SHP77 treated with DMSO at 0.1 percent for 48 hours (cell line): ENCODE data around the gene BMP2.

ENCODE experiments used
- DNase-seq: peaks from one replicate; lab custom pipeline; 2025; lab: John Stamatoyannopoulos, UW

The BMP2 gene

DNA sequence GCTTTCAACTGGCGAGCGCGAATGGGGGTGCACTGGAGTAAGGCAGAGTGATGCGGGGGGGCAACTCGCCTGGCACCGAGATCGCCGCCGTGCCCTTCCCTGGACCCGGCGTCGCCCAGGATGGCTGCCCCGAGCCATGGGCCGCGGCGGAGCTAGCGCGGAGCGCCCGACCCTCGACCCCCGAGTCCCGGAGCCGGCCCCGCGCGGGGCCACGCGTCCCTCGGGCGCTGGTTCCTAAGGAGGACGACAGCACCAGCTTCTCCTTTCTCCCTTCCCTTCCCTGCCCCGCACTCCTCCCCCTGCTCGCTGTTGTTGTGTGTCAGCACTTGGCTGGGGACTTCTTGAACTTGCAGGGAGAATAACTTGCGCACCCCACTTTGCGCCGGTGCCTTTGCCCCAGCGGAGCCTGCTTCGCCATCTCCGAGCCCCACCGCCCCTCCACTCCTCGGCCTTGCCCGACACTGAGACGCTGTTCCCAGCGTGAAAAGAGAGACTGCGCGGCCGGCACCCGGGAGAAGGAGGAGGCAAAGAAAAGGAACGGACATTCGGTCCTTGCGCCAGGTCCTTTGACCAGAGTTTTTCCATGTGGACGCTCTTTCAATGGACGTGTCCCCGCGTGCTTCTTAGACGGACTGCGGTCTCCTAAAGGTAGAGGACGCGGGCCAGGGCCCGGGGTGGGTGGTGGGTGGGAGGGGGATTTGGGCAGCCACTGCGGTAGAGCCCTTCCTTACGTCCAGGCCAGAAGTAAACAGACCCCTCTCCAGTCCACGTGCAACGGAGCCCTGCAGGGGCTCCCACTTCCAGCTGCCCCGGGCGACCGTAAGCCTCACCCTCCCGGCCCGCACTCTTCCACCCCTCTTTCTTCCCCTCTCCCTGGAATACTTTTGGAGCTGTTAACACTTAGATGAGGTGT lies 998 bp downstream of the BMP2 start:
- no peak for DNase-seq

DNA sequence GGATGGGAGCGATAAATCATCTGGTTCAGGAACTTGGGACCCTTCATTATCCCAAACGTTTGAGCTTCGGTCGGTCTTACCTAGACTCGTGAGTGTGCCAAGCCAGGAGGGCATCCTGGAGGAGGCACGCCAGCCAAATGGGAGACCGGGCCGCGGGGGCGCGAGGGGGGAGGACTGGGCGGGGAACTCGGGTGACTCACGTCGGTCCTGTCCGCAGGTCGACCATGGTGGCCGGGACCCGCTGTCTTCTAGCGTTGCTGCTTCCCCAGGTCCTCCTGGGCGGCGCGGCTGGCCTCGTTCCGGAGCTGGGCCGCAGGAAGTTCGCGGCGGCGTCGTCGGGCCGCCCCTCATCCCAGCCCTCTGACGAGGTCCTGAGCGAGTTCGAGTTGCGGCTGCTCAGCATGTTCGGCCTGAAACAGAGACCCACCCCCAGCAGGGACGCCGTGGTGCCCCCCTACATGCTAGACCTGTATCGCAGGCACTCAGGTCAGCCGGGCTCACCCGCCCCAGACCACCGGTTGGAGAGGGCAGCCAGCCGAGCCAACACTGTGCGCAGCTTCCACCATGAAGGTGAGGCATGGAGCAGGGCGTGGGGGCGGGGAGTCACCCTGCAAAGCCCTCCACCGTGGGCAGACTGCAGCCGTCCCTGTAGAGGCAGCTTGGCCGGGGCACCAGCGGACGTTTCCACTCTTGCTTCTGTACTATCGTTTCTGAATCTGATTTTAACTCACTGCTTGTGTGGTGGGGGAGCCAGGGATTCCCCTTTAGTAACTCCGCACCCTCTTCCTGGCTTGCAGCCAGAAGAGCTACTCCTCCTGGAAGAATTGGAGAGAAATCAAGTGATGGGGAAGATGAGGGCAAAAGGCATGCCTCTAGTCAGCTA lies 2.7 kb downstream of the BMP2 start:
- no peak for DNase-seq

DNA sequence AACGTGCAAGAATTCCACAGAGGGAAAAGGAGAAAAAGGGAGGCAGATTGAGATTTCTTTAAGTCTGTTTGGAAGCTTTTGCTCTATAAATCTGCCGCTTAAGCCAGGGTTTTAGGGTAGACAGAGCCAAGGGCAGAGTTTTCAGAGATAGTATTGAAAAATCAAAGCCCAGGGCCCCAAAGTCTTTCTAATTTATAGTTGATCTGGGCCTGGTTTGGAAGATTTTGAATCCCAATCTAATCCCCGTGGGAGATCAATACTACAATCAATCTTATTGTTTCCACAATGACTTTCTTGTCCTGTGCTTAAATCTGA lies 3.3 kb downstream of the BMP2 start:
- DNase-seq, result no peak

DNA sequence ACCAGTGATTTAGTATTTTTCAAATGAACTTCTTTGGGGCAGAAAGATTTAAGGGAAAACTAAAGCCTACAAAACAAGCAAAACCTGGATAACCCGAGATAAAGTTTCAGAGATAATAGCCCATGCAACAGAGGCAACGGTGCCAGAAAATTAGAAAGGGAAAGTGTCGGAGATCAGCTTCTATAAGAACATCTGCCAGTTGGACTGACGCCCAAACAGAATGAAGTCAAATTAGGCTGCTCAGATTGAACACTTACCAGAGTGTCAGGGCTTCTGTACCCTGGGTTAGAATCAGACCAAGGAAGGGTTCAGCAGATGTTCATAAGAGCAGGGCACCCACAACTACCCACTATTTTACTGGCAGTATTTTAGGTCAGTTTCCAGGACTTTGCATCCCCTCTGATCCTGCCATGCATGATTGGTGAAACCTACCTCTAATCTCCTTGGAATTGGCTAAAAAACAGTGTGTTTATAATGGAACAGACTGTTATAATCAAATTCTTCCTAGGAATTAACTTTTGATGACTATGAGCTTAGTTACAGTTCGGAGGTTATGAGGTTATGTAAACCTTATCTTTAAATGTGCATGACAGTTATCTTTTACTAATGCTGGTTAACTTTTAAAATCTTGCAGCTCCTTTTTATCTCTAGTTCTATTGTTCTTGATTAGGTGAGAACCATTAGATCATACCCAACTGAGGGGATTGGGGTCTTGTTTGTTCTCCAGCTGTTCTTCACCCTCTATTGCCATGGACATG lies 13.1 kb downstream of the BMP2 start:
- no peak for DNase-seq

DNA sequence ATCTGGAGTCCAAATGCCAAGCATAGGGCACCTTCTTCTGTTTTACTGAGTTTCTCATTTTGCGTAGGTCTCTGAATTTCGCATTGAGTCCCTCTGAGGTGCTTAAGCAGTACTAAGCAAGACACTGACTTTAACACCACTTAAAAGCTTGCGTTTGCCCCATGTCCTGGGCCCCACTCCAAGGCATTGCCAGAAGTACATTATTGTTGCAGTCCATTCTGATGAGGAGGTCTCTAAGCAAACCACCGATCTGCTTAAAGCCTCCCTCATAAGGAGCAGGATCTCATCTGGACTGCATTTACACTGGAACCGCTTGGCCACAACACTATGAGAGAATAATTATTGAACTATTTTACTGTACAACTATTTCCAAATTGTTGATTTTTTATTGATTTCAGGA lies 16.3 kb downstream of the BMP2 start:
- DNase-seq, result no peak

GRCh38 chr20:6784210-6784631 lies 16.7 kb downstream of the BMP2 start:
- no peak for DNase-seq

GRCh38 chr20:6784767-6785166 lies 17.3 kb downstream of the BMP2 start:
- no peak for DNase-seq

DNA sequence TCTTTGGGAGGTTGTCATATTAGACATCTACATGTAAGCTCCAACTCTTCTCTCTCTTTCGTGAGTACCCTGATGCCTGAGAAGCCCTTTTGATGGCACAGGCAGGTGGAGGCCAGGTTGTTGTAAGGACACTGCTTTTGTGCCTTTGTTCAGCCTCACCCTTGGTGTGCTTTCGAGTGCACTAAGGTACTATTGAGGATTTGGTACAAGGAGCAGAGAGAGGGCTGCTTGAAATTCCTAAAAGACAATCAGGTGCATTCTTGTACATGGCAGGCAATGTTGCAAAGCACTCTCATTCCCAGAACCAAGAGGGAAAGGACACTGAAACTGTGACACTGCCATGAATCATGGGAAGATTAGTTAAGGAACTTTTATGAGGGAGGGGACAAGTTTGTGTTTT lies 19.1 kb downstream of the BMP2 start:
- no peak for DNase-seq

- no peak for DNase-seq
These were observed 25.3 kb downstream of the BMP2 start for GRCh38 chr20:6792789-6793188.

- DNase-seq, result no peak
These were observed 34.7 kb downstream of the BMP2 start for GRCh38 chr20:6802227-6802626.

DNA sequence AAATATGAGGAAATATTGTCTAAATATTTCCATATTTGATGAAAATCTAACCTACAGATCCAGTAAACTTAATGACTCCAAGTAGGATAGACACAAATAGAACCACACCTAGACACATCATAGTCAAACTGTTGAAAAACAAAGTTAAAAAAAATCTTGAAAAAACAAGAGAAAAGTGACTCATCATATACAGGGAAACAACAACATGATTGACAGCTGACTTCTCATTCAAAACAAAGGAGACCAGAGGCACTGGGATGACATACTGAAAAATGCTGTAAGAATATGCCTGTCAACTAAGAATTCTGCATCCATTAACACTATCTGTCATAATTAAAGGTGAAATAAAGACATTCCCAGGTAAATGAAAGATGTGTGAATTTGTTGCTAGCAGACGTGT lies 38.8 kb downstream of the BMP2 start:
- no peak for DNase-seq

- DNase-seq, result no peak
These were observed 44.0 kb downstream of the BMP2 start for GRCh38 chr20:6811262-6812035.

DNA sequence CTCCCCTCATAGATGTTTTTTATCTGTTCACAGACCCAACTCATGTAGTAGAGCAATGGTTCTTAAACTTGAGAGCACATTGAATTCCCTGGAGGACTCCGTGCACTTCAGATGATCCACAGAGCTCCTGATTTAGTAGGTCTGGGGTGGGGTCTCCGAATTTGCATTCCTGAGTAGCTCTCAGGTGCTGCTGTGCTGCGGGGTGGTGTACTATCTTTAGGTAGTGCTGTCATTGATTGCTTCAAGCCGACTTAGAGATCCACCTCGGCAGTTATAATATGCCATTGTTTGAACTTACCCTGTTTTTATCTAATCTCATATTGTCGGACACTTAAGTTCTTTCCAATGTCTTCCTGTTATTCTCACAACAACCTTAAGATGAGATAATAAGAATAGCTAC lies 45.0 kb downstream of the BMP2 start:
- DNase-seq, result no peak

DNA sequence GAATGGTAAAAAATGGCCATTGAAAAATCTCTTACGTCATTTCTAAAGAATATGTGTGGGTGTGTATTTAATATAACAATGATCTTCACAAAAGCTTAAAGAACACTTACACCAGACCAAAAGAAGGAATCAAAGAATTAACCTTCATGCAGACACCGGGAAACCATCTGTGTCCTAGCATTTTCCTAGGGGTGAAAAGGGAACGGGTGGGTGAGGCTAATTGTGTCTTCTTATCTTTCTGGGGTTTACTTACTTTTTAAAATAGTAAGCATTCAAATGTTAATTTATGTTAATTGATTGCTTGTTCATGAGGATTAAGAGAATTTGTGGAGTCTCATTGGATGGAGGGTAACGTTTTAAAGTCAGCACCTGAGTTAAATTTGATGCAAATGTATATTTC lies 47.5 kb downstream of the BMP2 start:
- DNase-seq, result no peak

- DNase-seq, result no peak
These were observed 50.7 kb downstream of the BMP2 start for GRCh38 chr20:6818033-6818808.

DNA sequence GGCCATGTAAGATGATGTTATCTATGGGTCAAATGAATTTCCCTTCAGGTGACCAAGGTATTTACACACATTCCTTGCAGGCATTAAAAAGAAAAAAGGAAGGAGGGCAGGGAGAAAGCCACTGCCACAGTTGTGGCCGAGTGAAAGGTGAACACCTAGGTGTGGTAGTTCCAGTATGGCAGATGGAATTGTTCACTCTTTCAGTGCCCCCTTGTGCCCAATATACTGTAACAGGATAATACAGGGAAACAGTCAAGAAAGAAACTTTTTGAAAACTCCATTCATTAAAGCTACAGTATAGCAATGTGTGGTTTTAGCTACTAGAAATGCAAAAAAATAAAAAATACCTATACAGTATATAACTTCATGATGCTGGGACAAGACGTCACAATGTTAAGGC lies 52.1 kb downstream of the BMP2 start:
- peak; percentile 42 for DNase-seq

GRCh38 chr20:6824401-6824800 lies 56.9 kb downstream of the BMP2 start:
- no peak for DNase-seq

DNA sequence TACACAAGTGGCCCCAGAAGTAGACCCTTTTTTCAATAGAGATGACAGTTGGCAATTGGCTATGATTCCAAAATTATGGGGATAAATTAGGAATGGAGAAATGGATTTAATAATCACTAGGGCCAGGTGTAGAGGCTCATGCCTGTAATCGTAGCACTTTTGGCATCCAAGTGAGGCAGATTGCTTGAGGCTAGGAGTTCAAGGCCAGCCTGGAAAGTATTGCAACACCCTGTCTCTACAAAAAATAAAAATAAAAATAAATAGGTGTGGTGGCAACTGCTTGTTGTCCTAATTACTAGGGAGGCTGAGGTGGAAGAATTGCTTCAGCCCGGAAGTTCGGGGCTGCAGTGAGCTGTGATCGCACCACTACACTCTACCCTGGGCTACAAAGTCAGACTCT lies 60.0 kb downstream of the BMP2 start:
- DNase-seq, result no peak

- peak; percentile 81 for DNase-seq
These were observed 61.4 kb downstream of the BMP2 start for GRCh38 chr20:6828794-6829423.

GRCh38 chr20:6829510-6830116 lies 62.1 kb downstream of the BMP2 start:
- DNase-seq, result peak; percentile 27
